NCI-H774 (cell line): ENCODE measurements around the gene GEMIN5.

Experiments used
- DNase-seq: peaks from one replicate; lab custom pipeline; 2025; lab: John Stamatoyannopoulos, UW

GEMIN5 gene

GRCh38 chr5:154850255-154851062 is 87.6 kb downstream of the GEMIN5 start, which contains the start of gene FAXDC2:
Gene FAXDC2, minus strand, starts transcription at chr5:154850603. Its CDS starts 12,425 bp downstream, at chr5:154838178.
- DNase-seq, result no peak

GRCh38 chr5:154849791-154850201 is 88.2 kb downstream of the GEMIN5 start:
- DNase-seq, result no peak

GRCh38 chr5:154849264-154849785 is 88.7 kb downstream of the GEMIN5 start:
- DNase-seq, result no peak

GRCh38 chr5:154844809-154845208 is 93.2 kb downstream of the GEMIN5 start:
- DNase-seq, result no peak

GRCh38 chr5:154842689-154843530 is 95.1 kb downstream of the GEMIN5 start:
- DNase-seq, result no peak

GRCh38 chr5:154841273-154841661 is 96.7 kb downstream of the GEMIN5 start:
- no peak for DNase-seq

- no peak for DNase-seq
Measured at GRCh38 chr5:154840435-154841272, 97.4 kb downstream of the GEMIN5 start.
